ENCODE data around the gene DHPS. TPM values are rescaled to one million over a fixed set of nuclear protein-coding genes. Genes with fewer than 3 reads are reported as not detected.
"Not testable (repeated sequence)": the region's sequence is repeated elsewhere in the genome, so short reads cannot be mapped to it uniquely, and the experiment has no call there.

Gene DHPS
- 10 to 100 TPM; 52.3 to 63.0 (median 59.8) TPM for polyA plus RNA-seq (ENCODE audit: insufficient read length in 10 of 10)
- long read RNA-seq, donor 1, transcript DHPS-201 (9 exons, 1,363 nt), result major isoform, 19 of 28 reads
- long read RNA-seq, donor 1, partial matches to known transcripts, result 0 of 28 reads
- long read RNA-seq, donor 1, other reads (novel, unspliced or antisense), result 0 of 28 reads
- long read RNA-seq, donor 2, transcript DHPS-201 (9 exons, 1,363 nt), result major isoform, 15 of 22 reads
- long read RNA-seq, donor 2, partial matches to known transcripts, result 0 of 22 reads
- long read RNA-seq, donor 2, other reads (novel, unspliced or antisense), result 0 of 22 reads
- long read RNA-seq, donor 3, result 0 reads
- long read RNA-seq, donor 4, transcript DHPS-201 (9 exons, 1,363 nt), result major isoform, 11 of 15 reads
- long read RNA-seq, donor 4, partial matches to known transcripts, result 0 of 15 reads
- long read RNA-seq, donor 4, other reads (novel, unspliced or antisense), result 0 of 15 reads
- long read RNA-seq, donor 5, transcript DHPS-201 (9 exons, 1,363 nt), result major isoform, 24 of 33 reads
- long read RNA-seq, donor 5, partial matches to known transcripts, result 0 of 33 reads
- long read RNA-seq, donor 5, other reads (novel, unspliced or antisense), result 0 of 33 reads
- long read RNA-seq, donor 6, transcript DHPS-201 (9 exons, 1,363 nt), result major isoform, 18 of 25 reads
- long read RNA-seq, donor 6, partial matches to known transcripts, result 0 of 25 reads
- long read RNA-seq, donor 6, other reads (novel, unspliced or antisense), result 0 of 25 reads
- long read RNA-seq, donor 7, transcript DHPS-201 (9 exons, 1,363 nt), result major isoform, 13 of 17 reads
- long read RNA-seq, donor 7, partial matches to known transcripts, result 0 of 17 reads
- long read RNA-seq, donor 7, other reads (novel, unspliced or antisense), result 0 of 17 reads
- long read RNA-seq, donor 8, transcript DHPS-201 (9 exons, 1,363 nt), result major isoform, 10 of 15 reads
- long read RNA-seq, donor 8, partial matches to known transcripts, result 0 of 15 reads
- long read RNA-seq, donor 8, other reads (novel, unspliced or antisense), result 0 of 15 reads
- long read RNA-seq, donor 9, partial matches to known transcripts, result 0 of 4 reads
- long read RNA-seq, donor 9, other reads (novel, unspliced or antisense), result 0 of 4 reads

GRCh38 chr19:12681074-12681987, at the start of gene DHPS:
TSS of gene DHPS (minus strand) at chr19:12681880. CDS start at chr19:12681766, 114 bp downstream.
- peak; percentile 97 to 98 (median 98) for DNase-seq

- DNase-seq, result no peak
These were observed 49.7 kb upstream of the DHPS start for GRCh38 chr19:12731337-12731736.

GRCh38 chr19:12730064-12730463, 48.4 kb upstream of the DHPS start:
- no peak for DNase-seq

GRCh38 chr19:12727745-12728433, 46.2 kb upstream of the DHPS start:
- DNase-seq, result no peak

- DNase-seq, result no peak
These were observed 45.3 kb upstream of the DHPS start for GRCh38 chr19:12726988-12727316.

GRCh38 chr19:12725612-12726011, 43.9 kb upstream of the DHPS start:
- not testable (repeated sequence) for DNase-seq

GRCh38 chr19:12723641-12724426, 42.2 kb upstream of the DHPS start, which contains the start of gene TNPO2:
TSS of gene TNPO2 (minus strand) at chr19:12723932. CDS start at chr19:12720977, 2,955 bp downstream.
- peak in 2 of 3 donors; percentile 62 to 85 for DNase-seq

GRCh38 chr19:12723381-12723640, 41.6 kb upstream of the DHPS start:
- DNase-seq, result no peak

- DNase-seq, result peak; percentile 98 to 99 (median 99)
These were observed 41.1 kb upstream of the DHPS start for GRCh38 chr19:12722566-12723380.

GRCh38 chr19:12721656-12722565, 40.2 kb upstream of the DHPS start:
- DNase-seq, result peak; percentile 64 to 90 (median 77)

GRCh38 chr19:12720851-12721655, 39.4 kb upstream of the DHPS start:
- peak in 2 of 3 donors; percentile 28 to 75 for DNase-seq

- no peak for DNase-seq
These were observed 38.6 kb upstream of the DHPS start for GRCh38 chr19:12720296-12720695.

- no peak for DNase-seq
These were observed 34.2 kb upstream of the DHPS start for GRCh38 chr19:12715929-12716328.

GRCh38 chr19:12715102-12715501, 33.4 kb upstream of the DHPS start:
- no peak for DNase-seq

- DNase-seq, result not testable (repeated sequence)
These were observed 31.6 kb upstream of the DHPS start for GRCh38 chr19:12713304-12713703.

GRCh38 chr19:12712077-12712476, 30.4 kb upstream of the DHPS start:
- DNase-seq, result not testable (repeated sequence)

GRCh38 chr19:12711187-12711586, 29.5 kb upstream of the DHPS start:
- DNase-seq, result no peak

Measured in muscle of back (tissue), 13 donors.